ENCODE measurements around the gene CEP104. TPM values are rescaled to one million over a fixed set of nuclear protein-coding genes. Genes with fewer than 3 reads are reported as not detected.

The CEP104 gene
- total RNA-seq, 1 experiment from 2014 or later = 34.5 TPM

- H3K56ac ChIP-seq (ENCODE audit: insufficient read length, low read depth, low read length) = no peak overlapping the region
- no peak overlapping the region for H2BK5ac ChIP-seq (ENCODE audit: insufficient read length, low read length)
- no peak overlapping the region for H2BK15ac ChIP-seq (ENCODE audit: low read depth, low read length)
- H2AK5ac ChIP-seq (ENCODE audit: insufficient read length, low read length) = no peak overlapping the region
- H4K8ac ChIP-seq (replicated peaks; ENCODE audit: insufficient read length, low read depth, low read length) = no peak overlapping the region
- no peaks in the 10 kb centered on the region for H4K20me1 ChIP-seq (ENCODE audit: control insufficient read depth, insufficient read depth, insufficient read length)
- H3K9ac ChIP-seq (ENCODE audit: extremely low read depth, insufficient read length, low read length) = no peak overlapping the region
- peaks cover 13% of the 10 kb centered on the region for H3K9me3 ChIP-seq (ENCODE audit: control insufficient read depth, low read depth, low read length)
- Mint-ChIP-seq H3K36me3 (ENCODE audit: insufficient read depth in 1 of 3, low read depth in 3 of 3) (peaks cover 10 to 12% (median 10%) of the 10 kb centered on the region in 3 experiments), H3K4me1 (peaks cover 6 to 7% of the 10 kb centered on the region in 2 experiments), H3K27ac (no peak overlapping the region), H3K27me3 (ENCODE audit: low read depth) (peaks cover 19% of the 10 kb centered on the region), H3K9me3 (peaks cover 41% of the 10 kb centered on the region in 2 experiments), H3K4me3 (no peak overlapping the region)
- no peak overlapping the region for H2AFZ ChIP-seq (ENCODE audit: low read length)
- TF ChIP-seq, protein P1, sequence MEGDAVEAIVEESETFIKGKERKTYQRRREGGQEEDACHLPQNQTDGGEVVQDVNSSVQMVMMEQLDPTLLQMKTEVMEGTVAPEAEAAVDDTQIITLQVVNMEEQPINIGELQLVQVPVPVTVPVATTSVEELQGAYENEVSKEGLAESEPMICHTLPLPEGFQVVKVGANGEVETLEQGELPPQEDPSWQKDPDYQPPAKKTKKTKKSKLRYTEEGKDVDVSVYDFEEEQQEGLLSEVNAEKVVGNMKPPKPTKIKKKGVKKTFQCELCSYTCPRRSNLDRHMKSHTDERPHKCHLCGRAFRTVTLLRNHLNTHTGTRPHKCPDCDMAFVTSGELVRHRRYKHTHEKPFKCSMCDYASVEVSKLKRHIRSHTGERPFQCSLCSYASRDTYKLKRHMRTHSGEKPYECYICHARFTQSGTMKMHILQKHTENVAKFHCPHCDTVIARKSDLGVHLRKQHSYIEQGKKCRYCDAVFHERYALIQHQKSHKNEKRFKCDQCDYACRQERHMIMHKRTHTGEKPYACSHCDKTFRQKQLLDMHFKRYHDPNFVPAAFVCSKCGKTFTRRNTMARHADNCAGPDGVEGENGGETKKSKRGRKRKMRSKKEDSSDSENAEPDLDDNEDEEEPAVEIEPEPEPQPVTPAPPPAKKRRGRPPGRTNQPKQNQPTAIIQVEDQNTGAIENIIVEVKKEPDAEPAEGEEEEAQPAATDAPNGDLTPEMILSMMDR (conservative IDR thresholded peaks at IDR 0.05) = no peak
- no peak overlapping the region for H3K27ac ChIP-seq (ENCODE audit: insufficient read length, low read depth, low read length)
- no peak overlapping the region for H3T11ph ChIP-seq (ENCODE audit: low read length)
- H3K14ac ChIP-seq (ENCODE audit: insufficient read depth, low read length) = no peak overlapping the region
- H3K23ac ChIP-seq (ENCODE audit: insufficient read length, low read depth, low read length) = no peak overlapping the region
- H3K27me3 ChIP-seq (ENCODE audit: insufficient read depth, low read length) = no peaks in the 10 kb centered on the region
- H3K18ac ChIP-seq (ENCODE audit: insufficient read length, low read depth, low read length) = no peak overlapping the region
- no peak overlapping the region for H2BK12ac ChIP-seq (ENCODE audit: insufficient read length, low read depth, low read length)
- H3K79me1 ChIP-seq (ENCODE audit: insufficient read depth, low read depth, low read length, poor library complexity, severe bottlenecking) = no peaks in the 10 kb centered on the region
- no peaks in the 10 kb centered on the region for H3K4me1 ChIP-seq (ENCODE audit: insufficient read depth, low read length)
- no peak for DNase-seq
- WGBS (ENCODE audit: extremely low coverage, insufficient read length, low lambda C conversion rate) = no CpG with 5 or more reads among the region's 7 CpGs
- no peak overlapping the region for H4K5ac ChIP-seq (ENCODE audit: insufficient read length, low read depth, low read length)
- no peak overlapping the region for H4K91ac ChIP-seq (ENCODE audit: insufficient read length, low read depth, low read length)
- no peak overlapping the region for H3K4me2 ChIP-seq (ENCODE audit: insufficient read depth, insufficient read length, low read length)
- H2BK120ac ChIP-seq (ENCODE audit: low read depth, low read length, poor library complexity, severe bottlenecking) = no peak overlapping the region
- H2BK20ac ChIP-seq (ENCODE audit: low read depth, low read length, poor library complexity, severe bottlenecking) = no peak overlapping the region
- no peaks in the 10 kb centered on the region for H3K79me2 ChIP-seq (ENCODE audit: insufficient read depth, low read length)
- no peaks in the 10 kb centered on the region for H3K23me2 ChIP-seq (ENCODE audit: insufficient read length, low read depth, low read length, poor library complexity, severe bottlenecking)
- no peak overlapping the region for H3K4ac ChIP-seq (ENCODE audit: low read depth, low read length)
Measured at GRCh38 chr1:3809680-3810079, 47.3 kb downstream of the CEP104 start.

All from H9 (cell line).